Keratinocyte (primary cell): ENCODE measurements around the gene TEAD4.

Experiments
- CTCF ChIP-seq, 3 experiments: IDR thresholded peaks in 1 of 3; conservative IDR thresholded peaks in 1 of 3; optimal IDR thresholded peaks in 1 of 3; 2 replicates in 2 of 3; 3 replicates in 1 of 3; pipeline versions ENCODE3 to v1.5.1; 2011; ENCODE audit warnings: low read length in 3 of 3, mild to moderate bottlenecking in 3 of 3, moderate library complexity in 2 of 3, control low read depth in 1 of 3, inconsistent platforms in 1 of 3; ENCODE audit not compliant: insufficient read depth in 2 of 3; ENCODE audit errors: extremely low read depth in 1 of 3
- EZH2 ChIP-seq: IDR thresholded peaks from one replicate; pipeline ENCODE4 v1.6.1; 2012; ENCODE audit warnings: inconsistent platforms, mild to moderate bottlenecking, low read length, moderate library complexity

- no peak for TF ChIP-seq CTCF (optimal IDR thresholded peaks at IDR 0.05 in 1 of 3, IDR thresholded peaks at IDR 0.05 in 1 of 3, conservative IDR thresholded peaks at IDR 0.05 in 1 of 3; ENCODE audit: extremely low read depth in 1 of 3, insufficient read depth in 2 of 3, low read length in 3 of 3)
- TF ChIP-seq EZH2: no peak
Observed at GRCh38 chr12:3049611-3050249, 90.5 kb downstream of the TEAD4 start.
